ENCODE results near the gene MTMR12. TPM values are rescaled to one million over a fixed set of nuclear protein-coding genes. Genes with fewer than 3 reads are reported as not detected.

The MTMR12 gene
- total RNA-seq, 1 experiment from 2014 or later: 42.7 TPM

GRCh38 chr5:32273821-32274220, 38.9 kb downstream of the MTMR12 start:
- H3K27ac Mint-ChIP-seq: peak overlapping the region; percentile 98

DNA sequence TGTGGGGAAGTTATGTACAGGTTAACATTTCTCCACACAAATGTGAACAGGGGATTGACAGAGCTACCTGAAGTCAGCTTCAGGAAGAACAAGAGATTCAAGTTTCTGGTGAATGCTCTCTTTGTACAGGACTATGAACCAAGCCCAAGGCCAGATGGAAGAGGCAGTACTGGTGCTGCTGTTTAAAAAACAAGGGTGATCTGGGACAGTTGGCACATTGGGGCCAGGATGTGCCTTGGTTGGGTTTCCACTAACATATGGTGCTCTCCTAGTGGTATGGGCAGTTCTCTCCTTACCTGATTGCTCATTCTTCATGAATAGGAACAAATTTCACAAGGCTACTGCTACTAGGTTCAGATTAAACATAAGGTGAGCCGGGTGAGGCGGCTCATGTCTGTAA, 40.0 kb downstream of the MTMR12 start:
- H3K4me1 Mint-ChIP-seq: peaks cover 40% of the 10 kb centered on the region
- H3K36me3 Mint-ChIP-seq: peaks cover 55% of the 10 kb centered on the region
- DNase-seq (ENCODE audit: low spot score): no peak

More at GRCh38 chr5:32273821-32274220, 38.9 kb downstream of the MTMR12 start:
- Mint-ChIP-seq H3K27me3 (ENCODE audit: low read depth) (no peaks in the 10 kb centered on the region), H3K4me3 (no peak overlapping the region), H3K9me3 (no peaks in the 10 kb centered on the region), H3K4me1 (peaks cover 49% of the 10 kb centered on the region), H3K36me3 (peaks cover 45% of the 10 kb centered on the region)
- DNase-seq (ENCODE audit: low spot score) (no peak), ATAC-seq (no peak)
- ChIA-PET CTCF (interaction anchor here (0.6 kb wide), 1 partner anchor 11 kb away, joined by 5 read pairs; no protein-coding TSS in a partner anchor), POLR2A (interaction anchor here (0.8 kb wide), 1 partner anchor 46 kb away, joined by 3 read pairs; no protein-coding TSS in a partner anchor)
- no peak for TF ChIP-seq MAX (CRISPR knock-in tag; IDR thresholded peaks at IDR 0.05)
- TF ChIP-seq TCF7 (CRISPR knock-in tag; IDR thresholded peaks at IDR 0.05; ENCODE audit: low read depth): no peak
- TF ChIP-seq IRF1 (CRISPR knock-in tag; IDR thresholded peaks at IDR 0.05): no peak
- TF ChIP-seq SP1 (CRISPR knock-in tag; conservative IDR thresholded peaks at IDR 0.05): no peak
- TF ChIP-seq, protein P1, sequence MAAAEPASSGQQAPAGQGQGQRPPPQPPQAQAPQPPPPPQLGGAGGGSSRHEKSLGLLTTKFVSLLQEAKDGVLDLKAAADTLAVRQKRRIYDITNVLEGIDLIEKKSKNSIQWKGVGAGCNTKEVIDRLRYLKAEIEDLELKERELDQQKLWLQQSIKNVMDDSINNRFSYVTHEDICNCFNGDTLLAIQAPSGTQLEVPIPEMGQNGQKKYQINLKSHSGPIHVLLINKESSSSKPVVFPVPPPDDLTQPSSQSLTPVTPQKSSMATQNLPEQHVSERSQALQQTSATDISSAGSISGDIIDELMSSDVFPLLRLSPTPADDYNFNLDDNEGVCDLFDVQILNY (CRISPR knock-in tag; IDR thresholded peaks at IDR 0.05): no peak
- no peak for TF ChIP-seq PRDM15 (CRISPR knock-in tag; IDR thresholded peaks at IDR 0.05)
- TF ChIP-seq, protein P2, sequence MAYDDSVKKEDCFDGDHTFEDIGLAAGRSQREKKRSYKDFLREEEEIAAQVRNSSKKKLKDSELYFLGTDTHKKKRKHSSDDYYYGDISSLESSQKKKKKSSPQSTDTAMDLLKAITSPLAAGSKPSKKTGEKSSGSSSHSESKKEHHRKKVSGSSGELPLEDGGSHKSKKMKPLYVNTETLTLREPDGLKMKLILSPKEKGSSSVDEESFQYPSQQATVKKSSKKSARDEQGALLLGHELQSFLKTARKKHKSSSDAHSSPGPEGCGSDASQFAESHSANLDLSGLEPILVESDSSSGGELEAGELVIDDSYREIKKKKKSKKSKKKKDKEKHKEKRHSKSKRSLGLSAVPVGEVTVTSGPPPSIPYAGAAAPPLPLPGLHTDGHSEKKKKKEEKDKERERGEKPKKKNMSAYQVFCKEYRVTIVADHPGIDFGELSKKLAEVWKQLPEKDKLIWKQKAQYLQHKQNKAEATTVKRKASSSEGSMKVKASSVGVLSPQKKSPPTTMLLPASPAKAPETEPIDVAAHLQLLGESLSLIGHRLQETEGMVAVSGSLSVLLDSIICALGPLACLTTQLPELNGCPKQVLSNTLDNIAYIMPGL (CRISPR knock-in tag; IDR thresholded peaks at IDR 0.05): no peak
- TF ChIP-seq SMAD4 (CRISPR knock-in tag; IDR thresholded peaks at IDR 0.05): no peak
- TF ChIP-seq CBFB (CRISPR knock-in tag; IDR thresholded peaks at IDR 0.05; ENCODE audit: low read depth): no peak
- TF ChIP-seq ZBTB21 (CRISPR knock-in tag; IDR thresholded peaks at IDR 0.05; ENCODE audit: borderline replicate concordance): no peak
- TF ChIP-seq IRF2 (CRISPR knock-in tag; IDR thresholded peaks at IDR 0.05; ENCODE audit: borderline replicate concordance, low read depth): no peak

More for the DNA sequence above, 40.0 kb downstream of the MTMR12 start:
- Mint-ChIP-seq H3K4me3 (no peak overlapping the region), H3K9me3 (no peaks in the 10 kb centered on the region), H3K27ac (no peak overlapping the region), H3K27me3 (ENCODE audit: low read depth) (no peaks in the 10 kb centered on the region)
- no peak for ATAC-seq
- ChIA-PET CTCF (interaction anchor here (0.8 kb wide), 1 partner anchor 40 kb away, joined by 3 read pairs; no protein-coding TSS in a partner anchor), POLR2A (no interaction called here)
- TF ChIP-seq, protein P3, sequence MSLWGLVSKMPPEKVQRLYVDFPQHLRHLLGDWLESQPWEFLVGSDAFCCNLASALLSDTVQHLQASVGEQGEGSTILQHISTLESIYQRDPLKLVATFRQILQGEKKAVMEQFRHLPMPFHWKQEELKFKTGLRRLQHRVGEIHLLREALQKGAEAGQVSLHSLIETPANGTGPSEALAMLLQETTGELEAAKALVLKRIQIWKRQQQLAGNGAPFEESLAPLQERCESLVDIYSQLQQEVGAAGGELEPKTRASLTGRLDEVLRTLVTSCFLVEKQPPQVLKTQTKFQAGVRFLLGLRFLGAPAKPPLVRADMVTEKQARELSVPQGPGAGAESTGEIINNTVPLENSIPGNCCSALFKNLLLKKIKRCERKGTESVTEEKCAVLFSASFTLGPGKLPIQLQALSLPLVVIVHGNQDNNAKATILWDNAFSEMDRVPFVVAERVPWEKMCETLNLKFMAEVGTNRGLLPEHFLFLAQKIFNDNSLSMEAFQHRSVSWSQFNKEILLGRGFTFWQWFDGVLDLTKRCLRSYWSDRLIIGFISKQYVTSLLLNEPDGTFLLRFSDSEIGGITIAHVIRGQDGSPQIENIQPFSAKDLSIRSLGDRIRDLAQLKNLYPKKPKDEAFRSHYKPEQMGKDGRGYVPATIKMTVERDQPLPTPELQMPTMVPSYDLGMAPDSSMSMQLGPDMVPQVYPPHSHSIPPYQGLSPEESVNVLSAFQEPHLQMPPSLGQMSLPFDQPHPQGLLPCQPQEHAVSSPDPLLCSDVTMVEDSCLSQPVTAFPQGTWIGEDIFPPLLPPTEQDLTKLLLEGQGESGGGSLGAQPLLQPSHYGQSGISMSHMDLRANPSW (CRISPR knock-in tag; conservative IDR thresholded peaks at IDR 0.05; ENCODE audit: low read depth): no peak
- TF ChIP-seq, protein P4, sequence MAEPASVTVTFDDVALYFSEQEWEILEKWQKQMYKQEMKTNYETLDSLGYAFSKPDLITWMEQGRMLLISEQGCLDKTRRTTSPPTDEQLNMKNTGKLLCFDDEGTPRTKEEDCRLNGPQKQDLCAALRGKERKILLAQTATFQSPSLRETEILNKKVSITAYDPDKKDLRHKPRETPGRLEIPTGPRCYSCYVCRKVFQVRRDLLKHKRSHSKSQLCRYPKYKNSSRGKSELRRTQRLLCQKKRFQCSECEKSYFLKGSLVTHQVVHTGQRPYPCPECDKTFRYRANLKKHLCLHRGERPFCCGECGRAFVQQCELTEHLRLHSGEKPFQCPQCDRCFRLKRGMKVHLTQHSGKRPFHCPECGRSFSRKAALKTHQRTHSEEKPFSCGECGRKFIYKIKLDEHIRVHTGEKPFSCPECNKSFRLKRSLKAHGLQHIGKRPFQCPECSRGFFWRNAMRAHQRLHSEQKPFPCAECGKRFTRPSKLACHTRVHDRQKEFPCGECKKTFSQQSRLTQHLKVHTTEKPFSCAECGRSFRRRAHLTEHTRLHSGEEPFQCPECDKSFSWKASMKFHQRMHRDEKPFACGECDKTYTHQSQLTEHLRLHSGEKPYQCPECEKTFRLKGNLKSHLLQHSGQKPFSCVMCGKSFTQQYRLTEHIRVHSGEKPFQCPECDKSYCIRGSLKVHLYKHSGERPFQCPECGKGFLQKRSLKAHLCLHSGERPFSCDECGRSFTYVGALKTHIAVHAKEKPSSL (CRISPR knock-in tag; conservative IDR thresholded peaks at IDR 0.05): no peak
- no peak for TF ChIP-seq CREM (CRISPR knock-in tag; IDR thresholded peaks at IDR 0.05)
- no peak for TF ChIP-seq TP53 (CRISPR knock-in tag; IDR thresholded peaks at IDR 0.05)
- no peak for TF ChIP-seq RORB (CRISPR knock-in tag; IDR thresholded peaks at IDR 0.05)
- TF ChIP-seq ZNF423 (CRISPR knock-in tag; IDR thresholded peaks at IDR 0.05): no peak
- TF ChIP-seq ETV6 (CRISPR knock-in tag; IDR thresholded peaks at IDR 0.05): no peak
- TF ChIP-seq KAT7 (CRISPR knock-in tag; IDR thresholded peaks at IDR 0.05; ENCODE audit: borderline replicate concordance): no peak

Measured in WTC11 (cell line).